ELR (cell line): Measurements from ENCODE around the gene PSME3.

Source experiments
- DNase-seq: peaks from one replicate; pipeline ENCODE4 v3.0.0-alpha.2; 2015; ENCODE audit warnings: low read depth

PSME3 gene

DNA sequence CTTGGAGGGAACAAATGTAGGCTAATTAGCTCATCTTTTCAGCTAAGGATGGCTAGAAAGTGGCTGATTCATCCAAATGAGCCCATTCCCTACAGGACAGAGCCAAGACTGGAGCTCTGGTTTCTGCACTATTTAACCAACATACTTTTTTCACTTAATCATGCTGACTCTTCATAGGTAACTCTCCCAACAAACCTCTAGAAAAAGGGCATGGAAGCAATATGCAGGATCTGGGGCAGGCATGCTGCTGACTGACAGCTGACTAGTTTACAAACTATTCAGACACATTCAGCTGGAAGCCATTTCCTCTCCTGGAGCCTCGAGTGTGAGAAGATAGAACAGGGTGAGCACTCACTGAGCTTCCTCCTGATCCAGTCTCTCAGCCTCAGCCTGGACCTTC is 15.3 kb upstream of the PSME3 start:
- peak; percentile 83 for DNase-seq

DNA sequence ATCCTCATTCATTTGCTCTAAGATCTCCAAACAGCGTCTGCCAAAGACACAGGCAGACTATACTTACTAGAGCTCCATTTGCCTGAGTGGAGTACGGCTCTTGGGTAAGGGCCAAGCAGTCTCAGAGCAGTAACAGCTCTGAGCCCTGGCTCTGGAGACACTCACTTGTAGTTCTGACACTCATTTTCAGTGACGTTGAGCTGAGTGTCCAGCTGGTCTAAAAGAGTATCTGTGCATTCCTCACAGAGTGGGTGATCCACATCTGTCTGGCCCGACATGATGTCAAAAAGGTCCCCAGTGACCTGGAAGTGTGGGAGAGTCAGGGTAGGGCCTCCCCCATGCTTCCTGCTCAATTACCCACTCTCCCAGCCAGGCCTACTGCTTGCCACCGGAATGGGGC is 14.8 kb upstream of the PSME3 start:
- DNase-seq: peak; percentile 37

DNA sequence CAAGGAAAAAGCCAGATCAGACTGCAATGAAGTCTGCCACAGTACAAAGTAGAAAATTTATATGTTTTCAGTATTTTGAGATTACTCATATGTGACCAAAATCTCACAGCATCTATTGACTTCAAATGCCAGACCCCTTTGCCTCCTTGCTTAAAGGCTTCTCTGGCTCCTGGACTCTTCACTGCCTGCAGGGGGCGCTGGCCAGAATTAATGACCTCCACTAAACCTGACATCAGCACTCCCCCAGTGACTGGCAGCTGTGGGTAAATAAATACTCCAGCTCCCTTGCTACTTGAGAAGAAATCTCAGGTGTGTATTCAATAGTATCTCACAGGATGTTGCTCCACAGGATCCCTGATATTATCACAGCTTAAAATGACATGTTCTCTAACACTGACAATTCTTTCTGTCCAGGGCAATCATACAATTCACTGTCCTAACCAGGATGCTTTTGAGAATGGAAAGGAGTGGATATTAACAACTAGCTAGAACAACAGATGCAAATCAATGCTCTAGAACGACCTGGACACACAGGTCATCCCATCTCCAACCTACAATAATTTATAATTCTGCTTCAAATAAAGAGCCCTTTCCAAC is 13.2 kb upstream of the PSME3 start:
- DNase-seq: peak; percentile 85

DNA sequence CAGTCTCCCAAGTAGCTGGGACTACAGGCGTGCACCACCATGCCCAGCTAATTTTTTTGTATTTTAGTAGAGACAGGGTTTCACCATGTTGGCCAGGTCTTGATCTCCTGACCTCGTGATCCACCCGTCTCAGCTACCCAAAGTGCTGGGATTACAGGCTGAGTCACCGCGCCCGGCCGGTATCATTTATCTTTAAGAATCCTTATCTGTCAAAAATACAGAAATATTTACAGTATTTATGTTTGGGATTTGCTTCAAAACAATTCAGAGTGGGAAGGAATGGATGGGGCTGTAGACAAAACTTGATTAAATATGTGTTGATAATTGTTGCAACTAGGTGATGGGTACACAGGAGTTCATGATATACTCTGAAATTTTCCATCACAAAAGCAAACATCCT is 12.0 kb upstream of the PSME3 start:
- DNase-seq: no peak

DNA sequence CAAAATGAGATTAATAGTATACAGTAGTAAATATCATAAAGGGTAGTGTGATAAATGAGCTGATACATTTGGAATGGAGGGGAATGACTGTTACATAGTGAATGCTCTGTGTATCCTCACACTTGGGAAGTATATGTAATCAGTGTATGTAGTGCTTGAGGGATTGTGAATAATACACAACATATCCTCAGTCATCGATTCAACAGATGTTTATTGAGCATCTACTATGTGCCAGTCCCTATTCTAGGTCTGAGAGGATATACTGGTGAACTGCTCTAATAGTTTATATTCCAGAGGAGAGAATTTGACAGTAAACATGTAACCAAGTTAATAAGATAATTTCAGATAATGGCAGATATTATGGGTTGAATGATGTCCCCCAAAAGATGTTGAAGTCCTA is 5.7 kb upstream of the PSME3 start:
- no peak for DNase-seq

DNA sequence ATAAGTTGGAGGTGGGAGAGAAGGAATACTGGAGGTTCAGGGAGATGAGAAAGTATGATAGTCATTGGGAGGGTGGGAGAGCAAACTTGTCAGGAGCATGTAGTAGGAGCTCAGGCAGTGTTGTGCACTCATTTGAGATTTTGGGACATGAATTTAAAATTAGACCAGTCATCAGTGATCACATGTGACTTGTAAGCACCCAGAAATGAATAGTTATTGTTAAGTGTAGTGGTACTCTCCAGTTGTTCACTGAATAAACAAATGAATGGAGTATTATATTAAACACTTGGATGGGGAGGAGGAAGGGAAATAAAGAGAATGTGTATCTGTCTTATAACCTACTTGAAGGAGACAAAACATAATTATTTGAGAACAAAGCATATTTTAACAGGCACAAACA is 2.2 kb upstream of the PSME3 start:
- DNase-seq: no peak

DNA sequence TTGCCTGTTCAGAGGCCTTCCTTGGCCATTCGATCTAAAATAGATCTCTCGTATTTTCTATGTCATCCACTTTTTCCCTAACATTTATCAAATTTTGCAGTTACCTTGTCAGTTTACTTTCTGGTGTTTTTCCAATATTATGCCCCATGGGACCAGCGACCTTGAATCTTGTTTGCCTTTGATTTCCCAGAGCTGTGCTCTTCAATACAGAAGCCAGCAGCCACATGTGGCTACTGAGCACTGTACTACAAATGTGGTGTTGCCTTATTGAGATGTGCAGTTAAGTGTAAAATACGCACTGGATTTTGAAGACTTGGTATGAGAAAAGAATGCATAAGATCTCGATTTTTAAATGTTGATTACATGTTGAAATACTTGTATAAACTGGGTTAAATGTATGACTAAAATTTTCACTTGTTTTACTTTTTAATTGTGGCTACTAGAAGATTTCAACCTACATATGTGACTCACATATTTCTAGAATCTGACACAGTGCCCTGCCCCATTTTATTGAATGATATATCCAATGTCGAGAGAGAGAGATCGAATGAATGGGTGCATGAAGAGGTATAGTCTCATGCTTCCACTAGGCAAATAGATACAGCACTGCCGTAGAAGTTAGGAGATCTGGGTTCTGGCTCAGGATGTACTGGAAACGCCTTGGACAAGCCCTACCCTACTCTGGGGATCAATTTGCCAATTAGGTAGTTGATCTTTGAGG is 824 bp upstream of the PSME3 start:
- peak; percentile 50 for DNase-seq

DNA sequence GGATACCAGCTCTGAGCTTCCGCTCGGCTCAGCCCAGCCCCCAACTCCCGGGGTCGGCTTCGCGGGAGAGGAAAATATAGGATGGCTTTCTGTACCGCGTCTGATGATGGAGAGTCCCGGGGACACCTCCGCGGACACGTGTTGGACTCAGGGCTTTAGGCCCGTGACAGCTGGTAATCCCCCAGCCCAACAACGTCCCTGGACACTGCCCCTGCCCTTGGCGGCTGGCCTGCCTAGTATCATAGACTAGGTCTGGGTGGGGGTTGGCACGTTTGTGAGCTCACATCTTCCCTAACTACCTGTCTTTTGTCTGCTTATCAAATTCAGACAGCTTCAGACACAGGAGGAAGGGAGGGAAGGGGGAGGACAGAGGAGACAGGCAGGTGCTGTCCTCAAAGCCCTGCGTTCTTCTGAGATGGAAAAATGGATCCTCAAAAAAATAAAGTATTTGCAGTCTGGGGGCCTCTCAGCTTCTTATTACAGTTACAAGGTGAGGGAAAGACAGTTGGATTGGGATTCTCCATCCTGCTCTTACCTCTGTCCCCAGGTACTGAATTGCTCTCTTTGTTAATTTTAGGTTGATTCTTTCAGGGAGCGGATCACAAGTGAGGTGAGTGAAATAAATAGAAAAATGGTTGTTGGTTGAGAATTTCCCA is 698 bp downstream of the PSME3 start:
- no peak for DNase-seq

DNA sequence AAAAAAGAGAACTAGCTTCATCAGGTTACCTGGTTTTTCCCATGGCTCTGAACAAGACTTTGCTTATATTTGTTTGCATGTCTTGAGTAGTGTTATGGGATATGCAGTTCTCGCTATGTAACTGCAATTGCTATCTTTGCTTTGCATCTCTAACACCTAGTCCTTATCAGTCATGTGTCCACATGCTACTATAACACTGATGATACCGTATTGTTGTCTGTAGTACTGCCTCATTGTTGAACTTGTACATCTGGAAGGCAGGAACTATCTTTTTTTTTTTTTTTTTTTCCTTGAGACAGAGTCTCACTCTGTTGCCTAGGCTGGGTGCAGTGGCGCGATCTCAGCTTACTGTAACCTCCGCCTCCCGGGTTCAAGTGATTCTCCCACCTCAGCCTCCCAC is 2.5 kb downstream of the PSME3 start:
- no peak for DNase-seq

DNA sequence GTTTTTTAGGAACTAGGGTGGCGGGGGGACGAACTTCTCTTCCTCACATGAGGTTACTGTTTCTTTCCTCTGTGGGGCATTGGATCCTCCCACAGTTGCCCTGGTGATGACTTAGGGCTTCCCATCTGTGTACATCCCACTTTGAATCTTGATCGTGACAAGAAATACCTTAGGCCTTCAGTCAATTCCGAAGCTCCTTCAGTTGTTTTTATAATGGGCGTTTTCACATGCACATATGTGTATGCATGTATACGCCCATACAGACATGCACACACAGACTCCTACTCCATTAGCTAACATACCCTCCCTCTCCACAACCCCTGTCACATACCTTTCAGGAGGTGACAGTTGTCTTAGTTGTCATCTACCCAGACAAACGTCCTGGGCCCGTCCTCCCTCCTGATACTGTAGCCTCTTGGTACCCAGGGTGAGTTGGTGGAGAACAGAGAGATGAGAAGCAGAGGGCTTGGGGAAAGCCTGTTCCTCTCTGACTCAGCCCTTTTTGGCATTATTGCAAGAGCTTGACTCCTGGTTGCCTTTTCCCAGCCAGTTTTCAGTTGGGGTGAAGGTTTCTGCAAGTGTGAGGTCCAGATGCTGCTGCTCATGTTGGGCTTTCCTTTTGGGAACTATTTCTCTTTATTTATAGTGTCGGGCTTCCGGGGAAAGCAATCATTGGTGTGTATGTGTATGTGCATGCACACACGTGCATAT is 8.9 kb downstream of the PSME3 start:
- DNase-seq: no peak

DNA sequence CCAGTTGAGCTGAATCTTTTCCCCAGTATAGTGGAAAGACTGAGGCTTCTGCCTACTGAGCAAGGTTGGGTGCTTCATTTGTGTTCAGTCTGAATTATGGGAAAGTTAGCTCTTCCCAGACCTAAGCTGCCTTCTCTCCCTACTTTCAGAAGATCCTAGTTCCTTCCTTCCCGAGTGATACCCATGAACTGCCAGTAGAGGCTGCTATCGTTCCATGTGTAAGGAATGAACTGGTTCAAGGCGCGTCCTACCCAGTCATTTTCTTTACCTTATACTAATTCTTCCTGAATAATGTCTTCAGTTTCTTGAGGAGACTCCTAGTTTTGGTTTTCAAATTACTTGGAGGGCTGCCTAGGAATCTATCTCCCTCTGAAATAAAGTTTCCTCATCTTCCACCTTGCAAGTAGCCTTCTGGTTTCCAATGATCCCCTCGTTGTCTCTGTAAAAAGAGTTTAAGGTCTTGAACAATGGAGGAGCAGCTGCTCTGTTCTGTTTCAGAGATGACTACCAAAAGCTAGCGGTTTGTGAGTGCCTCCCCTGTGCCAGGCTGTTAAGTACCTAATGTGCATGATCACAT is 10.2 kb downstream of the PSME3 start:
- peak; percentile 78 for DNase-seq

DNA sequence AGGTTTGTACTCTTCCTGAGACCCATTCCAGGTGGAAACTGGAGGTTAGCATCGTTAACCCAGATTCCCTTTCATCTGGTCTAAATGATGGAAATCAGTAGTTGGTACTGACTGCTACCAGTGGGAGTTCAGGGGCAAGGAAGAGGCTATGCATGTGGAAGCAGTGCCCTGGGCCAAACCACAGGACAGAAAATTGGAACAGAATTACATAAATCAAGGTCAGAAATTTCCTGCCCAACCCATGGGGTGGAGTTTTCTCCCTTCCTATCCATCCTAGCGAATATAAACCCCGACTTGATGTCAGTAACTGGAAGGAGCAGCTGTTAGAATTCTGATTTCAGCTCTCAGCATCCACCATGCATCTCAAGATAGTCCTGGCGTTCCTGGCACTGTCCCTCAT is 11.1 kb downstream of the PSME3 start, which contains the start of gene AOC2:
TSS of gene AOC2 (plus strand) at position 310 of the 400 bp plus-strand sequence. CDS start at position 357, 47 bp downstream.
- DNase-seq: no peak

DNA sequence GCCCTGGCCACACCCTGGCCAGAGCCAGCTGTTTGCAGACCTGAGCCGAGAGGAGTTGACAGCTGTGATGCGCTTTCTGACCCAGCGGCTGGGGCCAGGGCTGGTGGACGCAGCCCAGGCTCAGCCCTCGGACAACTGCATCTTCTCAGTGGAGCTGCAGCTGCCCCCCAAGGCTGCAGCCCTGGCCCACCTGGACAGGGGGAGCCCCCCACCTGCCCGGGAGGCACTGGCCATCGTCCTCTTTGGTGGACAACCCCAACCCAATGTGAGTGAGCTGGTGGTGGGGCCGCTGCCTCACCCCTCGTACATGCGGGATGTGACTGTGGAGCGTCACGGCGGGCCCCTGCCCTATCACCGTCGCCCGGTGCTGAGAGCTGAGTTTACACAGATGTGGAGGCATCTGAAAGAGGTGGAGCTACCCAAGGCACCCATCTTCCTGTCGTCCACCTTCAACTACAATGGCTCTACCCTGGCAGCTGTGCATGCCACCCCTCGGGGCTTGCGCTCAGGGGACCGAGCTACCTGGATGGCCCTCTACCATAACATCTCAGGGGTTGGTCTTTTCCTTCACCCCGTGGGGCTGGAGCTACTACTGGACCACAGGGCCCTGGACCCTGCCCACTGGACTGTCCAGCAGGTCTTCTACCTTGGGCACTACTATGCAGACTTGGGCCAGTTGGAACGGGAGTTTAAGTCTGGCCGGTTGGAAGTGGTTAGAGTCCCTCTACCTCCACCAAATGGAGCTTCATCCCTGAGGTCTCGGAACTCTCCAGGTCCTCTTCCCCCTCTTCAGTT is 11.8 kb downstream of the PSME3 start:
- no peak for DNase-seq

DNA sequence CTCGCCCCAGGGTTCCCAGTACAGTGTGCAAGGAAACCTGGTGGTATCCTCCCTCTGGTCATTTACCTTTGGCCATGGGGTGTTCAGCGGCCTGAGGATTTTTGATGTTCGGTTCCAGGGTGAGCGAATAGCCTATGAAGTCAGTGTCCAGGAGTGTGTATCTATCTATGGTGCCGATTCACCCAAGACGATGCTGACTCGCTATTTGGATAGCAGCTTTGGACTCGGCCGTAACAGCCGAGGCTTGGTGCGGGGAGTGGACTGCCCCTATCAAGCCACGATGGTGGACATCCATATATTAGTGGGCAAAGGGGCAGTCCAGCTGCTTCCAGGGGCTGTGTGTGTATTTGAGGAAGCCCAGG is 12.3 kb downstream of the PSME3 start:
- DNase-seq: no peak

DNA sequence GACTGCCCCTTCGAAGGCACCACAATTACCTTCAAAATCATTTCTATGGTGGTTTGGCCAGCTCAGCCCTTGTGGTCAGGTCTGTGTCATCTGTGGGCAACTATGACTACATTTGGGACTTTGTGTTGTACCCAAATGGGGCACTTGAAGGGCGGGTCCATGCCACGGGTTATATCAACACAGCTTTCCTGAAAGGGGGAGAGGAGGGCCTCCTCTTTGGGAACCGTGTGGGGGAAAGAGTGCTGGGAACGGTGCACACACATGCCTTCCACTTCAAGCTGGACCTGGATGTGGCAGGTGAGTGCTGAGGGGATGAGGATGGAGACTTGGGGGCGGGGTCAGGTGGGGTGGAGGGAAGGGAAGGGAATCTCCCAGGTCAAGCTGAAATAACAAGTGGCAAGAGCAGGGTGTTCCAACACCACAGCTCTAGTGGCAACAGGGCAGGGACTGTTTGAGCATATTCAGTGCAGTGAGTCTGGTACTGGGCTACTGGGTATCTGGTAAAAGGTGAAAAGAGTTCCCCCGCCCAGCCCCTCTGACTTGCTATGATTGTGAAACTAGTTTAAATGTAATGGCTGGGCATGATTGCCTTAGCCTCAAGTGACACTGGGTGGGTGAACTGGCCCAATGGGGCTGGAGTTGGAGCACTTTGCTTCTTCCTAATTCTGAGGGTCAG is 12.9 kb downstream of the PSME3 start:
- DNase-seq: peak; percentile 24

DNA sequence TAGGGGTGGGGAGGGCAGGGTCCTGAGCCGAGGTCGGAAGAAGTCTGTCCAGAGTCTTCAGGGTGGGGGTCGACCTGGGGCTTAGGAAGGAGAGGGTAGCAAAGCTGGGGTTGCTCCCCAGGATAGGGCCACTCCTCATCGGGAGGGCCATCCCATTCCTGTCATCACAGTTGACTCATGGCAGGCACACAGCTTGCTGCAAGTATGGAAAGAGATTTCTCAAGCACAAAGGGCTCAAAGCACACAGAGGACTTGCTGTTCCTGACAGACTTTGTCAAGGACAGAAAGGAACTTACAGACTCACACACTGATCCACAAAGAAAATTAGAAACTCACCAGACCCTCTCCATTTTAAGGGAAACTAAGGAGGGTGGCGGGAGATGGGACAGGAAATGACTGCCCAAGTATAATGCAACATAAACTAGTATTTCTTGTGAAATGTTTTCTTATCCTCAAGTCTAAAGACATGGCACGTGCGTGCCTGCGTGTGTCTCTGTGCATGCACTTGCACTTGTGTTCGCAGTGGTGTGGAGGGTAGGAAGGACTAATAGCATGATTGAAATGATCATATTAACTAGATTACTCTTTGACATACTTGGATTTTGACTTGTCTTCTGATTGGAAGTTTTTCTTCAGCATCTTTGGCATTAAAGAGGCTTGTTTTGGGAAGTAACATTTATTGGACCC is 13.5 kb downstream of the PSME3 start:
- DNase-seq: peak; percentile 50

DNA sequence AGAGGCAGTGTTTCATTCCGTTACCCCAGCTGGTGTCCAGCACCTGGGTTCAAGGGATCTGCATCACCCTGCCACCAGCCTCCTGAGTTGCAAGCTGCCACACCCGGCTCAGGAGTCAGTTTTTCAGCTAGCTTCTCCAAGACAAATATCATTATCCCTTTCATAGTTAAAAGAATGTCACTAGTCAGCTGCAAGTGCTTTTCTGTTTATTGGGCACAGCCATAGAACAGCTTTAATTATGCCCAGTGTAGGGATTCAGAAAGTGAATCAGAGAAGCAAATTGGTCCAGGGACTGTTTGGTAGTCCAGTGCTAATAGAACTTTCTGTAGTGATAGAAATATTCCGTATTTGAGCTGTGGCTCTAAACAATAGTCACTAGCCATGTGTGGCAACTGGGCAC is 14.9 kb downstream of the PSME3 start:
- DNase-seq: no peak

DNA sequence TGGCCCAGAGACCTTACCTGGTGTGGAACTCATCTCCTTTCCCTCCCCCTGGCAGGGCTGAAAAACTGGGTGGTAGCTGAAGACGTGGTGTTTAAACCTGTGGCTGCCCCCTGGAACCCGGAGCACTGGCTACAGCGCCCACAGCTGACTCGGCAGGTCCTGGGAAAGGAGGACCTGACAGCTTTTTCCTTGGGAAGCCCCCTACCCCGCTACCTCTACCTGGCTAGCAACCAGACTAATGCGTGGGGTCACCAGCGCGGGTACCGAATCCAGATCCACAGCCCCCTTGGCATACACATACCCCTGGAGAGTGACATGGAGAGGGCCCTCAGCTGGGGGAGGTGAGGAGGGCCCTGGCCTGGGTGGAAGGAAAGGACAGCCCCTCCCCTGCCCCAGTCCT is 15.8 kb downstream of the PSME3 start:
- DNase-seq: no peak

DNA sequence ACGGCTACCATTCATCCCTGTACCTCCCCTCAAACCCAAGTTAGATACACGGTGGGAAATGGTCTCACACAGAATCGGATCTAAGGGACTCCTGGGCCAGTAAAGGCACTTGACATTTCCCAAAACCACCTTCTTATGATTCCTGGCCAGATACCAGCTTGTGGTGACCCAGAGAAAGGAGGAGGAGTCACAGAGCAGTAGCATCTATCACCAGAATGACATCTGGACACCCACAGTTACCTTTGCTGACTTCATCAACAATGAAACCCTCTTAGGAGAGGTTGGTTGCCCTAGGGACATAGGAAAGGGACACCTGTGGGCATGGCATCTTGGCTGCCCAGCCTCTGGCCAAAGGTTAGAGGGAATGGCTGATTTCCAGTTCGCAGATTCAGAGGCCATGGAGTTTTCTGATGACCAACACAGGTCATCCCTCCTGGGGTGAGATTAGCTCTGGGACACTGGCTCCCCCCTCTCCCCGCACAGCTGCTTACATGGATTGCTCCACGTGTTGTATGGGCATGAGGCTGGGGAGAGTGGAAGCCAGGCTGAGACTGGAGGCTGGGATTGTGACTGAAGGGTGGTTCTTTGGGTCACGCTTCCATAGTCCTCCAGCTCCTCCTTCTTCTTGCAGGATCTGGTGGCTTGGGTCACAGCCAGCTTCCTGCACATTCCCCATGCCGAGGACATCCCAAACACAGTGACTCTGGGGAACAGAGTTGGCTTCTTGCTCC is 16.4 kb downstream of the PSME3 start:
- no peak for DNase-seq

DNA sequence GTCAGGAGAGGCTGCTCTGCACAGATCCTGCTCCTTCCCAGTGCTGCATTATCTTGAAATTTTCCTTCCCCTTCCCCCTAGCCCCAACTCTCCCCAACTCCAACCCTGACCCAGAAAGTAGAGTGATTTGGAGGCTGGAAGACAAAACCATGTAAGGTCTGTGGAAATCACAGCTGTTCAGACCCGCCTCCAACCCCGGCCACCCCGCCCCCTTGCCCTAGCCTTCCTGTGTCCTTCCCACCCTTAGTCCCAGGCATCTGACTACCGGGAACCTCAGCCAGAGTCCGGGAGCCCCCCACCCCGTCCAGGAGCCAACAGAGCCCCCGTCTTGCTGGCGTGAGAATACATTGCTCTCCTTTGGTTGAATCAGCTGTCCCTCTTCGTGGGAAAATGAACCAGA is 17.8 kb downstream of the PSME3 start, which contains the start of gene AOC3:
TSS of gene AOC3 (plus strand) at position 246 of the 400 bp plus-strand sequence. CDS start at position 391, 145 bp downstream.
- DNase-seq: no peak
